ENCODE data around the gene BAG1.

The BAG1 gene

DNA sequence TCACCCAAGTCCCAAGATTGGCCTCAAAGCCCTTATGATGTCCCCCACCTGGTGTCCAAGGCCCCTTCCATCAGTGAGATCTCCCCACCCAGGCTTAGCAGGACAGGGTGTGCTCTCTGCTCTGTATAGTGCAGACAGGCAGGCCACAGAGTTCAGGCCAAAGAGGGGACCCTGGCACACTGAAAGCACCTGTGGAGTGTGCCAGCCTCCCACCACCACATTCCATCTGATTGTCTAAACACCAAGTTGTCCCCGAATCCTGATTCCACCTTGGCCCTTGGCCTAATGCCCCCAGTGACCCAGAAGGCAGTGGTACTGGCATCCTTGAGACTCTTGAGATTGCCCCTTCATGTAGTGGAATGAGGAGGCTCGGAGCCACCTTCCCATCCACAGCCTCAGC lies 19.2 kb downstream of the BAG1 start:
- Histone ChIP-seq H3K4me1 (ENCODE audit: control insufficient read depth in 1 of 2, insufficient read depth in 1 of 2, low read depth in 1 of 2, low read length in 1 of 2) (peaks cover 0 to 3% of the 10 kb centered on the region in 2 experiments), H3K36me3 (peaks cover 13% of the 10 kb centered on the region), H3K27me3 (no peaks in the 10 kb centered on the region), H3K9me3 (no peaks in the 10 kb centered on the region), H3K4me3 (ENCODE audit: low read depth in 1 of 2, low read length in 1 of 2) (no peak overlapping the region), H3K27ac (no peak overlapping the region)
- TF ChIP-seq, protein P1, sequence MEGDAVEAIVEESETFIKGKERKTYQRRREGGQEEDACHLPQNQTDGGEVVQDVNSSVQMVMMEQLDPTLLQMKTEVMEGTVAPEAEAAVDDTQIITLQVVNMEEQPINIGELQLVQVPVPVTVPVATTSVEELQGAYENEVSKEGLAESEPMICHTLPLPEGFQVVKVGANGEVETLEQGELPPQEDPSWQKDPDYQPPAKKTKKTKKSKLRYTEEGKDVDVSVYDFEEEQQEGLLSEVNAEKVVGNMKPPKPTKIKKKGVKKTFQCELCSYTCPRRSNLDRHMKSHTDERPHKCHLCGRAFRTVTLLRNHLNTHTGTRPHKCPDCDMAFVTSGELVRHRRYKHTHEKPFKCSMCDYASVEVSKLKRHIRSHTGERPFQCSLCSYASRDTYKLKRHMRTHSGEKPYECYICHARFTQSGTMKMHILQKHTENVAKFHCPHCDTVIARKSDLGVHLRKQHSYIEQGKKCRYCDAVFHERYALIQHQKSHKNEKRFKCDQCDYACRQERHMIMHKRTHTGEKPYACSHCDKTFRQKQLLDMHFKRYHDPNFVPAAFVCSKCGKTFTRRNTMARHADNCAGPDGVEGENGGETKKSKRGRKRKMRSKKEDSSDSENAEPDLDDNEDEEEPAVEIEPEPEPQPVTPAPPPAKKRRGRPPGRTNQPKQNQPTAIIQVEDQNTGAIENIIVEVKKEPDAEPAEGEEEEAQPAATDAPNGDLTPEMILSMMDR (IDR thresholded peaks at IDR 0.05) = no peak

DNA sequence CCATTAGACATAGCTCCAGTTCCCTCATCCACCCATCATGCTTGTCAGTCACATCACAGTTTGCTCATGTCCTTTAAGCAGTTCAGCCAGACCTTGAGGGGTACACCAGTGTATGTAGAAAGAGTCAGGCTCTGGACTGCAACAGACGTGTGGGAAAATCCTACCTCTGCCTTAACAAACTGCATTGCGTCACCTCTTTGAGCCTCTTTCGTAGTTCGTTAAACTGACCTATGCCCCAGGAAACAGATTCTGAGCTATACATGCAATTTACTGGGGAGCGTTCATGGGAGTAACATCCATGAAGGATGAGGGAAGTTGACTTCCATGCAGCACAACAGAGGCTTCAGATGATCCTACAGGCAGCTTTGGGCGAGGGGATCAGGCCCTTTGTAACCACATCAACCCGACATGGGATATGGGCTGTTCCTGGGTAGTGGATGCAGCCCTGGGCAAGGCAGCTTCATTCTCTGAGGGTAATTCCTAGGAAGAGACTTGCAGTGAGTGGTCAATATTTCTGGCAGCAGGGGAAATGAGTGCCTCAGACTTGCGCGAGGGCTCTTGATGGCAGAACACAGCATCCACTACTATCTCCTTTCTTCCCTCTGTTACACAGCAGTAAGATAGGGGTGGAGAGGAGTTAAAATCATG lies 20.2 kb downstream of the BAG1 start:
- H3K9me3 ChIP-seq = no peaks in the 10 kb centered on the region
- peaks cover 0 to 3% of the 10 kb centered on the region in 2 experiments for H3K4me1 ChIP-seq (ENCODE audit: control insufficient read depth in 1 of 2, insufficient read depth in 1 of 2, low read depth in 1 of 2, low read length in 1 of 2)
- no peaks in the 10 kb centered on the region for H3K27me3 ChIP-seq
- H3K36me3 ChIP-seq = peaks cover 7% of the 10 kb centered on the region
- no peak overlapping the region for H3K4me3 ChIP-seq (ENCODE audit: low read depth in 1 of 2, low read length in 1 of 2)
- no peak overlapping the region for H3K27ac ChIP-seq
- TF ChIP-seq, protein P1 (IDR thresholded peaks at IDR 0.05) = no peak

DNA sequence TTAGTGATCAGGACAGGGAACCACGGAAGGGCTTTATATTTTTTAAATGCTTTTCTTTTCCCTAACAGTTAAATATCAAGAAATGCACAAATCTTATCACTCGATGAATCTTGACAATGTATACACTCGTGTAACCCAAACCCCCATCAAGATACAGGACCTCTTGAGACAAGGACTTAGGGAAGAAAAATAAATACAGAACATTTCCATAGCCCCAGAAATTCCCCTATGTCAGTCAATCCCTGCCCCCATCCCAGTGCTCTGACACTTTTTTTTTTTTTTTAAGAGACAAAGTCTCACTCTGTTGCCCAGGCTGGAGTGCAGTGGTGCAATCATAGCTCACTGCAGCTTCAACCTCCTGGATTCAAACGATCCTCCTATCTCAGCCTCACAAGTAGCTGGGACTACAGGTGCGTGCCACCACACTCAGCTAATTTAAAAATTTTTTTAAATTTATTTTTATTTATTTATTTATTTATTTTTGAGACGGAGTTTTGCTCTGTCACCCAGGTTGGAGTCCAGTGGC lies 21.8 kb downstream of the BAG1 start:
- Histone ChIP-seq H3K27me3 (no peaks in the 10 kb centered on the region), H3K4me3 (ENCODE audit: low read depth in 1 of 2, low read length in 1 of 2) (no peak overlapping the region), H3K4me1 (ENCODE audit: control insufficient read depth in 1 of 2, insufficient read depth in 1 of 2, low read depth in 1 of 2, low read length in 1 of 2) (peaks cover 0 to 3% of the 10 kb centered on the region in 2 experiments), H3K27ac (no peak overlapping the region), H3K36me3 (no peaks in the 10 kb centered on the region), H3K9me3 (no peaks in the 10 kb centered on the region)
- TF ChIP-seq, protein P1 (IDR thresholded peaks at IDR 0.05) = no peak

DNA sequence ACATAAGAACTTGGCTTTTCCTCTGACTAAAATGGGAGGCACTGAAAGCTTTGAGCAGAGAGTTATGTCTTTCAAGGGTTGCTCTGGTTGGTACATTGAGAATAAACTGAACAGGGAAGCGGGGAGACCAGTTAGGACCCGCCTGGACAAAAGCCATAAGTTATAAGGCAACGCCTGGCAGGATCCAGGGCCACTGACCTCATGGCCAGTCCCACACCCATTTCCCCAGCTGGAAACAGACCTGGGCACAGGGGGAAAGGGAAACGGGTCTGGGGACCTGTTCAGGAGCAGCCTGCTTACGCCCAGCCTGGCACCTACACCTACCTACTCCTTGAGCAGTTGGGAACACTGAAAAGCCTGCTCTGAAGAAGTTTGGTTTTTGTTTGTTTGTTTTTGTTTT lies 23.2 kb downstream of the BAG1 start:
- no peak overlapping the region for H3K4me3 ChIP-seq (ENCODE audit: low read depth in 1 of 2, low read length in 1 of 2)
- H3K4me1 ChIP-seq (ENCODE audit: control insufficient read depth in 1 of 2, insufficient read depth in 1 of 2, low read depth in 1 of 2, low read length in 1 of 2) = peaks cover 0 to 3% of the 10 kb centered on the region in 2 experiments
- no peaks in the 10 kb centered on the region for H3K27me3 ChIP-seq
- no peaks in the 10 kb centered on the region for H3K9me3 ChIP-seq
- TF ChIP-seq, protein P1 (IDR thresholded peaks at IDR 0.05) = no peak
- H3K27ac ChIP-seq = no peak overlapping the region
- no peaks in the 10 kb centered on the region for H3K36me3 ChIP-seq

DNA sequence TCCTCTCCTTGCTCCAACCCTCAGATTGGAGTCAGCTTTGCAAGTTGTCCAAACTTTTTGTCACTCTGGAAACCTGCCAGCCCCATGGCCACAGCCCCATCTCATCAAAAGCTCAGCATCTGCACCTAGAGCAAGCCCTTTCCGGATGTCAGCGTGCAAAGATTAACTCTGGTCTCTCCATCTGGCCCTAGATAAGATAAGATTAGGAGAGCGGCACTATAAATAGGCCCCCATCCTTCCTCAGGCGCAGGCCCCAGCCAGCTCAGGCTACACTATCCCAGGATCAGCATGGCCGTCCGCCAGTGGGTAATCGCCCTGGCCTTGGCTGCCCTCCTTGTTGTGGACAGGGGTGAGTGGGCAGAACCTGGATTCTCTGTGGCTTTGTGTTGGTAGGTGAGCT lies 24.6 kb downstream of the BAG1 start, which contains the start of gene SPINK4:
Gene SPINK4, plus strand, starts transcription at position 247 of the 400 bp plus-strand sequence. Its CDS starts 42 bp downstream, at position 289.
- Histone ChIP-seq H3K4me3 (ENCODE audit: low read depth in 1 of 2, low read length in 1 of 2) (no peak within 1 kb of the TSS), H3K4me1 (ENCODE audit: control insufficient read depth in 1 of 2, insufficient read depth in 1 of 2, low read depth in 1 of 2, low read length in 1 of 2) (peaks cover 0 to 3% of the 10 kb centered on the region in 2 experiments), H3K9me3 (no peaks in the 10 kb centered on the region), H3K27ac (no peak within 1 kb of the TSS), H3K27me3 (no peaks in the 10 kb centered on the region), H3K36me3 (no peaks in the 10 kb centered on the region)
- TF ChIP-seq, protein P1 (IDR thresholded peaks at IDR 0.05) = no peak

All from neutrophil (primary cell).